Activated T-helper 2 cell treated with anti-CD3 and anti-CD28 coated beads, Interferon-gamma antibody, Interleukin-2, Interleukin-4, amounts not matched to agents 10 μg/mL and 5 μg/mL and 100 μg/mL, durations not matched to agents 14 hours and 24 hours and 36 hours (primary cell): ENCODE measurements around the gene RCC2. TPM values are rescaled to one million over a fixed set of nuclear protein-coding genes. Genes with fewer than 3 reads are reported as not detected.
"Not testable (repeated sequence)": the region's sequence is repeated elsewhere in the genome, so short reads cannot be mapped to it uniquely, and the experiment has no call there.

Source experiments
- DNase-seq: peaks from one replicate; pipeline ENCODE4 v3.0.0; 2021; ENCODE audit warnings: low spot score
- H3K27ac Mint-ChIP-seq: one replicate; pipeline ENCODE4 v1.8.0; 2021; ENCODE audit warnings: mixed read lengths
- H3K27me3 Mint-ChIP-seq: one replicate; pipeline ENCODE4 v1.8.0; 2021; ENCODE audit warnings: low read depth, mixed read lengths
- H3K36me3 Mint-ChIP-seq: one replicate; pipeline ENCODE4 v1.8.0; 2021; ENCODE audit warnings: low read depth, mixed read lengths
- H3K4me1 Mint-ChIP-seq: one replicate; pipeline ENCODE4 v1.8.0; 2021; ENCODE audit warnings: low read depth, mixed read lengths
- H3K4me3 Mint-ChIP-seq: one replicate; pipeline ENCODE4 v1.8.0; 2021; ENCODE audit warnings: low read depth, mild to moderate bottlenecking, moderate library complexity, mixed read lengths
- H3K9me3 Mint-ChIP-seq: one replicate; pipeline ENCODE4 v1.8.0; 2021; ENCODE audit warnings: mixed read lengths
- intact Hi-C: fragments of 100-400 bp; cut with micrococcal nuclease; formaldehyde crosslinking; loops from one replicate; pipeline ENCODE4 v1.15.1; 2023
- total RNA-seq: library from RNA; stranded (reverse); gene quantifications from 2 replicates; pipeline ENCODE4 v1.2.3, GENCODE V29; 2022

The RCC2 gene
- total RNA-seq, 1 donor from 2014 or later: 202 TPM

DNA sequence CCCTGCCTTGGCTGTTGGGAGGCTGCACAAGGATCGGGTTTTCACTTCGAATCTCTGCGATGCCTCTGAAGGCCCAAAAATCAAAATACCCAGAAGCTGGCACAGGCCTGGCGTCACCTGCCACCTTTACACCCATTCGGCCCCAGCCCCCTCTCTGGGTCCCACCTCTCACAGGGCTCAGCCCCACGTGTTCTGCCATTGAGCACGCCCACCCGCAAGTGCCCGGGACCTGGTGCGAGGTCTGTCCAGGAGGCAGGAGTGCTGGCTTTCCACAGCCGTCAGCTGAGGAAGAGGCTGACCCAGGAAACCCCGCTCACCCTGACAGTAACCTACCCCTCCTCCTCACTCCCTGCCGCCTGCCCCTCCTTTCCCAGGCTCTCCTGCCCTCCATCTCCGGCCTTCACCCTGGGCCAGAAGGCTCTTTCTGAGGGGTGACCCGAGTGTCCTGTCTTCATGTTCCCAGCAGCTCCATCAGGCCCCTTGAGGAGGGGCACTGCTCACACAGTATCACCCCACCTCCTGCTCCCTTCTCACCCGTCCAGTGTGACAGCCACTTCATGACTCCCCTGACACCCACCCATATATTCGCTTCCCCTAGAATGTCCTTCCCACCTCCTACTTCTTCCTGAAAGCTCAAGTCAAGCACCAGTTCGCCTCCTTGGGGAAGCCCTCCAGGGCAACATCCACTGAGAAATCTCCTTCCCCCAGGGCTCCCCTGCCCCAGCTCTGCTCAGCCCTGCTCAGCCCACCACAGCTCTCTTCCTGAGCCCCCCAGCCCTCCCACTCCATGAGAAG is 13.5 kb downstream of the RCC2 start:
- no peak for DNase-seq
- intact Hi-C loops: no loop called here
- Mint-ChIP-seq H3K27ac (no peak overlapping the region), H3K9me3 (no peaks in the 10 kb centered on the region), H3K36me3 (peaks cover 85% of the 10 kb centered on the region), H3K4me1 (peaks cover 9% of the 10 kb centered on the region), H3K4me3 (no peak overlapping the region), H3K27me3 (no peaks in the 10 kb centered on the region)

DNA sequence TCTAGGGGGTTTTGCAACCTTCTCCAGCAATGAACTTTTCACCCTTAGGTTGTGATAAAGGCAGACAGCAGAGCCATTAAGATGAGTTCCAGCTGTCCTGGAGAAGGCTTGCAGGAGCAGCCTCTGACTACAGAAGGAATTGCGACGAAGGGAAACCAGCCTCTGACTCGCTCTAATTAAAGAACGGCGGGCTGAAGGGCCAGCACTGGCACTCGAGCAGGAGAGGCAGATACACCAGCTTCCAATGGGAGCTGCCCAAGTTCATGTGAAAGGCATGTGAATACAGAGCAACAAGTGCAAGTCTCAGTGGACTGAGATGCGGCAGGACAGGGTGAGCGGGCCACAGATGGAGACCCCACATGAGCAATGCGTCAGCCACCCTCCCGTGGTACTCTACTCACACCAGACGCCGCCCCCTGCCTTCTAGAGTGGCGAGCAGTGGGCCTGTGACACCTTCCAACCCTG is 15.7 kb downstream of the RCC2 start:
- Mint-ChIP-seq H3K4me3 (no peak overlapping the region), H3K9me3 (no peaks in the 10 kb centered on the region), H3K27me3 (no peaks in the 10 kb centered on the region), H3K36me3 (peaks cover 93% of the 10 kb centered on the region), H3K4me1 (peaks cover 10% of the 10 kb centered on the region), H3K27ac (no peak overlapping the region)
- no peak for DNase-seq
- intact Hi-C loops: no loop called here

DNA sequence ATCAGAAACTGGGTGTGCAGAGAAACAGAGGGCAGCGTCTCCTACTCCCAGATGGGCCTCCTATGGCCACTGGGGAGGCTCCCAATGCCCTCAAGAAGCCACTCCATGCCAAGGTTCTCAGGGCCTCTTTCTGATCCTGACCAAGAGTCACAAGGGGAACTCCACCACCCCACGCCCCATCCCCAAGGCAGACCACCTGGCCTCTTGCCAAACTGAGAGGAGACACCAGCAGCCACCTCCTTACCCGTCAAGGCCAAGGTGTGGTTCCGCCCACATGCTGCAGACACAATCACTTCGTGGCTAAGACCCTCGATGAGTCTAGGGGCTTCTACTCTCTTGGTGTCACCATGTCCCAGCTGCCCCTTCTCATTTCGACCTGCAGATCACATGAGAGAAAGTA is 17.0 kb downstream of the RCC2 start:
- H3K9me3 Mint-ChIP-seq: no peaks in the 10 kb centered on the region
- DNase-seq: no peak
- H3K4me1 Mint-ChIP-seq: peaks cover 7% of the 10 kb centered on the region
- H3K36me3 Mint-ChIP-seq: peaks cover 96% of the 10 kb centered on the region
- no peak overlapping the region for H3K27ac Mint-ChIP-seq
- intact Hi-C loops: no loop called here
- no peak overlapping the region for H3K4me3 Mint-ChIP-seq
- H3K27me3 Mint-ChIP-seq: no peaks in the 10 kb centered on the region

DNA sequence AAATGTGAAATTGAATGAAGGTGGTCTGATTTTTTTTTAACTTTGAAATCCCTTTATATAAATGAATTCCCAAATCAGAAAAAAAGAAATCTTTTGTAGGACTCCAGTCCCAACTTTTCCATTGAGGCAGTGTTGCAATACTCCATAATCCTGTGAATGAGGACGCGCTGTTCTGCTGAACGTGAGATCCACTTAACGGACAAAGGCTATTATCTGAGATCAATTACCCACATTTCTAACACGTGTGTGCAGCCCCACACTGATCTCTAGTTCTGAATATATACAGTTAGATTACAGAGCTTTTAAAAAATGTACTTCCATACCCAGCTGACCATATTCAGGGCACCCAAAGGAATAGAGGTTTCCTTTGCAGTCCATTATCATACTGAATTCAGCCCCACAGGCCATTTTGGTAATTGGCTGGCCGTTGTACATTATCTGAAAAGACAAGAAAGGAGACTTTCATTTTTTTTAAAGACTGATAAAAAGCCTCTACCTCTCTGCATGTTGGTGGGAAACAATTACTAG is 19.0 kb downstream of the RCC2 start:
- Mint-ChIP-seq H3K4me1 (peaks cover 5% of the 10 kb centered on the region), H3K27me3 (no peaks in the 10 kb centered on the region), H3K36me3 (peaks cover 97% of the 10 kb centered on the region), H3K4me3 (no peak overlapping the region), H3K27ac (no peak overlapping the region), H3K9me3 (no peaks in the 10 kb centered on the region)
- intact Hi-C loops: loop anchor here (2.0 kb wide), 1 partner anchor 18 kb away; the partner anchor contains the start of gene RCC2
- no peak for DNase-seq

DNA sequence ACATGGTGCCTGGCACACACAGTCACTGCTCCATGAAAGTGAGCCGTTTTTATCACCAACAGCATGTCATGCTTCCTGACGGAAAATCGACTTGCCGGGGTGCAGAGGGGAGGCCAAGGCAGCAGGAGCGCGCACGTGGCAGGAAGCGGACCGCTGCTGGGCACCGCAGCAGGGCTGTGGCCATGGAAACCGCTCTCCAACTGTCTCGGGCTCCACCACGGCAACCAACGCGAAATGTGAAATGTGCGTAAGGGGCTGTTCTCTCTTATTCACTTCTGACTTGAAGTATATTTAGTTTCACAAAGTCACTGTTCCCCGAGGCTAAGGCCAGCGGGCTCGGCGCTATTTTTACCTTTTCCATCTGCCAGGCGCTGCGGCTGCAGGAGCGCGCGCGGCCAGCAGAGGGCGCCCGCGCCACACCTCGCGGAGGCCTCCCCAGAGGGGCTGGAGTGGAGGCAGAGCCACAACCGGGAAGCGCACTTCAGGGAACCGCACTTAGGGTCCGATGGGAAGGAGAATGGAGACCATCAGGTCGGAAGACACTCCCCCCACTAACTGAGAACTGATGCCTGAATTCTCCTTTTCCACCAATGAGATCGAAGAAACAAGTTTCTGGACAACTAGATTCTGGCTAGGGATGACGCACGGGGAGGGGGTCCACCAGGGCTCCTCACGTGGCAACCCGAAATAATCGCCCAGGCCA is 19.7 kb downstream of the RCC2 start:
- H3K4me3 Mint-ChIP-seq: no peak overlapping the region
- DNase-seq: peak; percentile 30
- no peak overlapping the region for H3K27ac Mint-ChIP-seq
- peaks cover 5% of the 10 kb centered on the region for H3K4me1 Mint-ChIP-seq
- no peaks in the 10 kb centered on the region for H3K9me3 Mint-ChIP-seq
- peaks cover 97% of the 10 kb centered on the region for H3K36me3 Mint-ChIP-seq
- intact Hi-C loops: loop anchor here (2.0 kb wide), 1 partner anchor 19 kb away; the partner anchor contains the start of gene RCC2
- H3K27me3 Mint-ChIP-seq: no peaks in the 10 kb centered on the region

DNA sequence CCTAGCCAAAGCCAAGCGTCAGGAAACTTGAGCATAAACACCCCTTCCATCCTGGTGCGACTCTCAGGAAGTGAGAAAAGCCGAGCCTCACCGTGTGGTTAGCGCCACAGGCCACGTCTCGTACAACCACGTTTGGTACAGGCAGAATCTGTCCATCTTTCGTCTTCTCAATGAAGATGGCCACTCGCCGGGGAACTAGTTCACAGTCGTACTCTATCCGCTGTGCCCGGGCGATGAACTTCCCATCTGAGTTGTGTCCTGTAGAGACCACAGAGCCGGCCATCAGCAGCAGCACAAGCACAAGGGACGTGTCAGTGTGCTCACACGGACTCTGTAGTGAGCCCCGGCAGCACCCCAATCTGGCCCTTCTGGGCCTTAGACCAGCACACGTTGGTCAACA is 23.1 kb downstream of the RCC2 start:
- intact Hi-C loops: no loop called here
- Mint-ChIP-seq H3K36me3 (peaks cover 91% of the 10 kb centered on the region), H3K4me3 (no peak overlapping the region), H3K4me1 (peaks cover 1% of the 10 kb centered on the region), H3K27ac (no peak overlapping the region), H3K27me3 (no peaks in the 10 kb centered on the region), H3K9me3 (no peaks in the 10 kb centered on the region)
- DNase-seq: no peak

DNA sequence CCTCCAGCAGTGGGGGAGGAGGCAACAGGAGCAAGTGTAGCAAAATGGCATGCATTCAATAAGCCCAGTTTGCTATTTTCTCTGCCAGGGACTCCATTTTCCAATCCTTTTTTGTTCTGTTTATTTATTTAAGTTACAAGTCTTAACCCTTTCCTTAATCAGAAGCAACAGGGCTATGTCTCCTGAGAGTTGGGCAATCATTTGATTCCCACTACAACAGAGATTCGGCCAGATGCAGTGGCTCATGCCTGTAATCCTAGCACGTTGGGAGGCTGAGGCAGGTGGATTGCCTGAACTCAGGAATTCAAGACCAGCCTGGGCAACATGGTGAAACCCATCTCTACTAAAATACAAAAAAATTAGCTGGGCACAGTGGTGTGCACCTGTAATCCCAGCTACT is 25.5 kb downstream of the RCC2 start:
- intact Hi-C loops: no loop called here
- H3K27me3 Mint-ChIP-seq: no peaks in the 10 kb centered on the region
- peaks cover 88% of the 10 kb centered on the region for H3K36me3 Mint-ChIP-seq
- DNase-seq: no peak
- H3K27ac Mint-ChIP-seq: no peak overlapping the region
- no peaks in the 10 kb centered on the region for H3K9me3 Mint-ChIP-seq
- H3K4me1 Mint-ChIP-seq: no peaks in the 10 kb centered on the region
- H3K4me3 Mint-ChIP-seq: no peak overlapping the region

DNA sequence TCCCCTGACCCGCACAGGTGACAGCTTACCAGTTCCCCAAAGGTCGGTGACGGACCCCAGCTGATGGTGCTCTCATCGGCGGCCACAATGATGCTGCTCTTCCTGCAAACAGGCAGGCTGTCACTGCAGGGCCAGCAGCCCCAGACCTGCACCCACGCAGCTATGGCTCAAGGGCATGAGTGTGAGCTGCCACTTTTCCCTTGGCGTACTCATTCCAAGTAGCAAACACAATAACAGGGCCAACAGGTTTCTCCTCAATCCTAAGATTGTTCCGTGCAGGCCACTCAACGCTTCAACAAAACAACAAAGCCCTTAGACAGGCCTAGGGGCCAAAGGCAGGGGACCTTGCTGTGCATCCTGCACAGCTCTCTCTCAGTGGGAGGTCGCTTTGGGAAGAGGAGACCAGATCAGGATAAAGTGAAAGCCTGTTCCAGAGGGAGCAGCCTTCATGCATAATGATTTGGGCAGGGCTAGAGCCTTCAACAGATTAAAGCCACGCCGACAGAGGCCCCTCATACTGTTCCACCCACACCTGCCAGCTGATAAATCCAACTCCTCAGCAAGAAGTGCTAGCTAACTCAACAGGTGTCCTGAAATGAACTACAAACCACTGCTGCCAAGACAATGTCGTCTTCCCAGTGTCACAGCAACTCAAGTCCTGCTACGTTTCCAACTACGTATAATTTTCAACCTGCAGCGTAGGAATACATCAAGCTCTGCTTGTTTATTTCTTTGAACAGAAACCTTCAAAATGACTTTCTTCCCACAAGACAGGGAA is 27.2 kb downstream of the RCC2 start:
- no peaks in the 10 kb centered on the region for H3K9me3 Mint-ChIP-seq
- no peak for DNase-seq
- intact Hi-C loops: no loop called here
- H3K36me3 Mint-ChIP-seq: peaks cover 88% of the 10 kb centered on the region
- no peaks in the 10 kb centered on the region for H3K27me3 Mint-ChIP-seq
- no peaks in the 10 kb centered on the region for H3K4me1 Mint-ChIP-seq
- H3K27ac Mint-ChIP-seq: no peak overlapping the region
- no peak overlapping the region for H3K4me3 Mint-ChIP-seq

DNA sequence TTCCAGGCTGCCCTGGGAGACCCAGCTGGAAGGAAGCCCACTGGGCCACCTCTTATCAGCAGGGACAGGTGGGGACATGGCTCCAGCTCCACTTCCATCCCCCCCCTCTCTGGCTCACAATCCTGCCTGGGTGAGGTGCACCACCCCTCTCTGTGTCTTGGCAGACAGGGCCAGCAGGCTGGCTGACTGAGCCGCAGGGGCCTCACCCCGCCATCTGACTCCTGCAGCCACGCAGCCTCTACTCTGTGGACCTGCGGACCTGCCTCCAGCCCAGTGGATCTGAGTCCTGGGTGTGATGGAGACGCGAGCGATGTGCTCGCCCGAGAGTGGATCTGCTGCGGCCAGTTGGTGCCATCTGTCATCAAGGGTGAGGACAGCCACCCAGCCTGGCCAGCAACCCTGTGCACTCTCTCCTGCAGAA is 30.1 kb downstream of the RCC2 start:
- Mint-ChIP-seq H3K4me3 (no peak overlapping the region), H3K4me1 (no peaks in the 10 kb centered on the region), H3K27ac (no peak overlapping the region), H3K27me3 (no peaks in the 10 kb centered on the region), H3K9me3 (no peaks in the 10 kb centered on the region), H3K36me3 (peaks cover 74% of the 10 kb centered on the region)
- intact Hi-C loops: no loop called here
- DNase-seq: no peak

DNA sequence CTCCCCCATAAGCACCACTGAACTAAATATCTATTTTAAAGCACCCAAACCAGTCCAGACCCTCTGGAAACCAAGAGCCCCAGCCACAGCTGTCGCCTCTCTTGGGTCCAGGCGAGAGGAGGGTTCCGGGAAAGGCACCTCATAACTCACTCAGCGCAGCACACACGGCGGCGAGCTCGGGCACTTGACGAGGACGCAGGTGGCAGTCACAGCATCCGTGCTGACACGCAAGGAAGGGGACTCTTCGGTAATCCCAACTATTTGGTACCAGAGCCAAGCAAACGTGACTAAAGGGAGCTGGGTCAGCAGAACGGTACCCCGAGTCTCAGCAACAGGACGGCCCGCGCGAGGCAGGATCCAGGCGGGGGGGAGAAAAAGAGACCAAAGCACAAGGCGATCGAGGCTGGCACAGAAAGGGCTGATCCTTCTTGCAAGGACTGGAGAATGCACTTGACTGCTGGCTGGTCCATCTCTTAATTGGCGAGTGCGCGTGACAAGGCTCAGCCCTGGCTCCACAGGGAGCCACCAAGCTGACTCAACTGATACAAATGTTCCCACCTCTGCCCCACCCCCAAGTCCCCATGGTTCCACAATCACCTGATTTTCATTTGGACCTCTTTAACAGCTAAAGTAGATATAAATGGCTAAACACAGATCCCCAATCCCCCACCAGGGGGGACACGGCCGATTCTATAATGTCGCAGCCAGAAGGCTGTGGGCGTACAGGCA is 31.5 kb downstream of the RCC2 start:
- H3K9me3 Mint-ChIP-seq, intact Hi-C loops: not testable (repeated sequence)

DNA sequence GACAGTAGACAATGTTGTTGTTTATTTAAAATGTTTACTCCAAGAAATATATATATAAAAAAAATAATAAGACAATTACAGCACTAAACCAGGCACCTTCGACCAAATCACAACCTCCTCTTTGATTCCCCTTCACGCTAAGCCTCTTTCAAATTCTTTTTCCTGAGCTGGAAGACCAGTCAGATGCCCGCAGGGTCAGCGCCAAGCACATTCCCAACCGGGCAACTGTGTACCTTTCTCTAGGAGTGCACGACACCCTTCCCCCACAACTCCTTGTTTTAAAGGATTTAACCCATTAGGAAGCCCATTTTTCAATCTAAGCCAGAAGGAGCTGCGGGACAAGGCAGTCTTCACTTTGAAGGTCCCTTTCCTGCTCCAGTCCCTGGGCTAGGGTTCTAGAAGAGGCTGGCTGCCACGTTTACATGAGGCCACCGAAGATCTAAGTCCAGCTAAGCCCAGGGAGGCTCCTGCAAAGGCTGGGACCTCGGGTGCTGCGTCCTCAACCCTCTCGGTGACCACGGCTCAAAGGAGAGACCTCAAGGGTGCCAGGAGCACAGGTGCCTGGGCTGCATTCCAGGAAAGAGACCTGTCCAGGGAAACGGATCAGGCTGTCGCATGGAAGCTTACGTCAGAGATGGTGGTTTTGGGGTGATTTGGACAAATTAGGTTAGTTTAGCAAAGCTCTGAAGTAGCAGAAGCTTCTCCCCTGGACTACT is 32.6 kb downstream of the RCC2 start:
- H3K27ac Mint-ChIP-seq, H3K4me3 Mint-ChIP-seq, H3K9me3 Mint-ChIP-seq, intact Hi-C loops, DNase-seq, H3K4me1 Mint-ChIP-seq, H3K27me3 Mint-ChIP-seq: not testable (repeated sequence)
- peaks cover 55% of the 10 kb centered on the region for H3K36me3 Mint-ChIP-seq

More for the DNA sequence above, 31.5 kb downstream of the RCC2 start:
- peaks cover 65% of the 10 kb centered on the region for H3K36me3 Mint-ChIP-seq
- not testable (repeated sequence) for H3K4me1 Mint-ChIP-seq, H3K4me3 Mint-ChIP-seq, H3K27ac Mint-ChIP-seq, H3K27me3 Mint-ChIP-seq, DNase-seq
